Measurements from ENCODE around the gene THBS2.

THBS2 gene

DNA sequence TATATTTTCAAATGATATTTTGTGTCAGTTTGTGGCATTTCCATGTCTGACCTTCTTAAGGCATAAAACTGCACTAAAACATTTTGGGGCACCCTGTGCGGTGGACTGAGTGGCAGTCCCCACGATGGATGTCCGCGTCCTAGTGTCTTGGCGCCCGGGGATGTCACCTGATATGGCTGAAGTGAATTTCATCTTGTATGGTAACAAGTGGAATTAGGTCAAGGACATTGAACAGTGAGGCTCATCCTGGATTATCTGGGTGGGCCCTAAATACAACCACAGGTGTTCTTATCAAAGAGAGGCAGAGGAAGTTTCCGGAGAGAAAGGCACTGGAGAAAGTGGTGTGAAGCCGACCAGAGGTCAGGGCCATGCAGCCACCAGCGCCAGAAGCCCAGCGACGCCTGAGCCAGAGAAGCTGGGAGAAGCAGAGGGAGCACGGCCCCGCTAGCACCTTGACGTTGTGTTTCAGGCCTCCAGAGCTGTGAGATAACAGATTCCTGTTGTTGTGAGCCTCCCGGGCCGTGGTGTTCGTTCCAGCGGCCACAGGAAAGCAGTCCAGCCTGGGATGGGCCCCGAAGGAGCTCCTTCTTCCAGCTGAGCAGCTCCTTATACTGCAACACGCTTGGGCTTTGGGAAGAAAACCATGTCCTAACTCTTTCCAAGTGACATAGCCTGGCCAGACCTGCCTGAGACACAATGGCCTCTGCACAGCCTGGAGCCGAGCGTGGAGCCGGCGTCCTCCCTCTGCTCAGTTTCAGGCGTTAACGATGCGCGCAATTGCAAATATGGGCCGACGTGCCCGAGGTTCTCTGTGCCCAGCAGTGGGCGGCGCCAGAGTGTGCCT is 22.5 kb downstream of the THBS2 start:
- no peak for DNase-seq (ENCODE audit: low read depth)

DNA sequence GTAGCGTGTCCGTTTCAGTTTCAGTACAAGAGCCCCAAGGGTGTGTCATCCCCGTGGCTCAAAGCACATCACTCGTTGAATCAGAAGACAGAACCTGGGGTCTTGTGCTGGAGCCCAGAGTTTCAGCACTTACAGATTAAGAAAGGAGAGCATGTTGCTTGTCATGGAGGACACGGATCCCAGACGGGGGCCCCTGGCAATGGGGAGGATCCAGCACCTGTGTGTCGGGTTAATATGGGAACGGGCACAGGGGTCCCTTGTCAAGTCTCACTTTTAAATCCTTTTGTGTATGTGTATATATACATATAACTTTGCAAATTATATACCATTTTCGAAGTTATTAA is 23.4 kb downstream of the THBS2 start:
- no peak for DNase-seq (ENCODE audit: low read depth)

DNA sequence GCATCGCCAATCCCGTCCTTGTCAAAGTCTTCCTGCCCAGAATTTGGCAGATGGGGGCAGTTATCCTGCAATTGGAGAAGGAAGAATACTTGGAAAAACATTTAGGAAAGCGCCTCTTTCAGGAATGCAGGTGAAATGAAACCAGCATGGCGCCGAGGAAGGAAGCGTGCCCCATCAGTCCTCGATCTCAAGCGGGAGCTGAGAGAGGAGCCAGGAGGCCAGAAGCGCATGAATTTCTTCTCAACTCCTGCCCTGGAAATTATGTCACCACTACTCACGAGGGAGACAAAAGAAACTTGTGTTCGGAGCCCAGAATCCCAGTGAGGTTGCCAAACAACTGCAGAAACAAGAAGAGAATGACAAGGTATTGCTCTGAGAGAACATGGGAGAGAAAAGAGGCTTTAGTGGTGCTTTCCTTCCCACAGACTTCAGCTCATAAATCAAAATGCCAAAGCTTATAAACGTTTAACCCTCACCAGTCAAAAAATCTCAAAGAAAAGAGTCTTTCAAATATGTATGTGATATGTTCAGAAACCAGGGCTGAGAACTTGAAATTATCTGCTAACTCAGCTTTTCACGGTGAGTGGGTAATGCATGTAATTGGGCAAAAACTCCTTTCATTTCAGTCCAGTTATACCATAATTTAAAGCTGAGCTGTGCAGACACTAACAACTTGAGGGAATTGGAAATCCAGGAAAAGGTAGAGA is 23.9 kb downstream of the THBS2 start:
- no peak for DNase-seq (ENCODE audit: low read depth)

DNA sequence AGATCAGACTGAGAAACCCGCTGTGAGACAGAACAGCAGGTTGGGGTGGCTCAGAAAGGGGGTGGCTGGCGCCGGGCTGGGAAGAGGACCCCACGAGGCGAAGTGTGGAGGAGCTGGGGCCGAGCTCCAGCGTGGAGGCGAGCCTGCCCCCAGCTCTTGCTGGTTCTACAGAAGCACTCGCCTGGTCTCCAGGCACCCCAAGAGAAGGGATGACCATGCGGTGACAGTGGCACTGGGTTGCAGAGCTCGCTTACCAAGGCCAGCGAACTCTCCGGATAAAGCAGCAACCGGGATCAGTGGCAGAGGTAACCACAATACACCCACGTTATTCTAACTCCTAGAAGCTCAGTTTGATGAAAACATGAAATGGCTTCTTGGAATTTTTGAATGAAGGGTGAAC is 26.5 kb downstream of the THBS2 start:
- DNase-seq (ENCODE audit: low read depth), result no peak

DNA sequence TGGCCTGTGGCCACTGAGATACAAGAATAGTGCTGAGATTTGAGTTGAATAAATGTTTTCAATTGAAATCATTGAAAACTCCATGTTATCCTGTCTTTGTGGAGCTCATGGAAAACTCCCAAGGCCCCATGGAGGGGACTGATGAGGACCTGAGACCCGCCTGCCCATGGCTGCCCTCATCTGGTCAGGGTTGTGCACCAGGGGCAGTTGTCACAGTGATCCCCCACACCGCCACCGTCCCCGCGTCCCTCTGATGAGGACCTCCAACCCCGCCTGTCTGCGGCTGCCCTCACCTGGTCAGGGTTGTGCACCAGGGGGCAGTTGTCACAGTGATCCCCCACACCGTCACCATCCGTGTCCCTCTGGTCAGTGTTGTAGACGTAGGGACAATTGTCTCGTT is 27.8 kb downstream of the THBS2 start:
- no peak for DNase-seq (ENCODE audit: low read depth)

DNA sequence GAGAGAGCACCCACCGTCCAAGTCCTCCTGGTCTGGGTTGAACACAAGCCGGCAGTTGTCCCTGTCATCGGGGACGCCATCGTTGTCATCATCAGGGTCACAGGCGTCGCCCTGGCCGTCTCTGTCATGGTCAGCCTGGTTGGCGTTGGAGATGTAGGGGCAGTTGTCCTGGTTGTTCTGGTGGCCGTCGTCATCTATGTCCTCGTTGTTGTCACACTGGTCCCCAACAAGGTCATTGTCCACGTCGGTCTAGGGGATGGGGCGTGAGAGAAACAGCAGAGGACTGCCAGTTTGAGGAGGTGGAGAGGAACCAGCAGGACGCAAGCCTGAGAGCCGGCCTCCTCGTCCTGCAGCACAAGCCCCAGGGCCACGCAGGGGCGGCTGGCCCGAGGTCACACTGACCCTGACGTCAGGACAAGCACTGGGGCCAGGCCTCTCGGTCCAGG is 28.5 kb downstream of the THBS2 start:
- DNase-seq (ENCODE audit: low read depth), result no peak

DNA sequence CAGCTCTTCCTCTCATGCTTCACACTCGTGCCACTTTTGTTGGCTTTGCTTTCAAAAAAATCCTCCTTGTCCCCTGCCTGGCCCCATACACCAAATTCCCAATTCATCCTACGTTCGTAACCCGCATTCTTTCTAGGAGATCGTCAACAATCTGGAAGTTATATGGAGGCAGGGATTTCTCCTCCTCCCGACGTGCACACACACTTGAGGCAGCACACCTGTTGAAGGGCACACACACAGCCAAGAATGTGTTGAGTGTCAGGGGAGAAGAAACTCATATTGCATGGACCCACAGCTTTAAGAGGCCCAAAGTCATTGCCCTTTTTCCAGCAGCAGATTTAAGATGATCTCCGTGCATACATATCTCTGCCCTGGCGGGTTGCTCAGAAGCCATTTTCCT is 28.9 kb downstream of the THBS2 start:
- no peak for DNase-seq (ENCODE audit: low read depth)

DNA sequence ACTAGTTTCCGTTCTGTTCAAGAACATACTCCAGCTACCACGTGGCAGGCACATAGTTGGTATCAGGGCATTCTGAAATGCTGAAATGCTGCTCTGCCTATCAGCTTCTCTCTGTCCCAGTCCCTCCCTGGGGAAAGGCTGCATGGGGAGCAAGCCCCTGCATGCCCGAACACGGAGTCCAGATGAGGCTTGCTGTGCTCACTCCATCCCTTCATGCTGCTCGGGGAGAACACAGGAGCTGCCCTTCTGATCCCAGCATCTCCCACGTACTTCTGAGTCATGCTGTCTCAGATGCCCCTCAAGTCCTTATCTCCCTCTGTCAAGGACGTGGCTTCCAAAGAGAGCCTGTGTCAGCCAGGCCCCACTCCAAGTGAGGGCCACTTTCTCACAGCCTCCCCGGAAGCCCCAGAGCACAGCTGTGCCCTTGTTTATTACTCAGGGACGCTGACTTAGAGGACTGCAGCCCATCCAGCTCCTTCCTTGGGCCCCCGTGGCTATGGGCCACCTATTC is 29.4 kb downstream of the THBS2 start:
- DNase-seq (ENCODE audit: low read depth), result no peak

DNA sequence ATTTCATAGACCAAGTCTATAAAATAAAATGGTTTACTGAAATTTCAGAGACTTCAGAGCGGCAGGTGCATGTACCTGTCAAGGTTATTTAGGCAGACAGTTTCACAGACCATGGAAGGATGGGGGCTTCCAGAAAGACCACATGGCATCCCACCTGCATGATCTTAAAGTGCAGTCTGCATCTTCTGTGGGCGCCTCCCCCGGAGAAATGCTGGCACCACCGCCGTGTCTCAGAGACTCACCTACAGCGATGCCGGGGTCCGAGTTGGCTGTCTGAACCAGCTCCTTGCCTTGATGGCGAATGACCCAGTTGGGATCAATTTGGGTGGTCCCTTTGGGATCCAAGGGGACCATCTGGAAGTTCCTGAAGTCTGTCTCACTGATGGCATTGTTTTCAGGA is 30.6 kb downstream of the THBS2 start:
- no peak for DNase-seq (ENCODE audit: low read depth)

DNA sequence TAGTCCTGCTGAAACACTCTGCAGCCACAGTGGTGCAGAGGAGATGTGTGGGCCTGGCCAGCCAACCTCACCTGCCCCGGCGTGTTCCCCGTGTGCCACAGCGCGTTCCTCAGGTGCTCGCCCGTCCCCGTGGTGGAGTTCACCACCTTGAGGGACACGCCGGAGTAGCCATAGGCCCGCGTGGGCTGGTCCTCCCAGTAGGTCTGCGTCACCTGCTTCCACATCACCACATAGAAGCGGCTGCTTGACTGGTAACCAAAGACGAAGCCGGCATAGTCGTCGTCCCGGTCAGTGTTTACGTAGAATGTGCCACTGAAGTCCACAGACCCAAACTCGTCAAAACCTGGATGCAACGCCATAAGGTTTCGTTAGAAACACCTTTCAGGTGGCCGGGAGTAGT is 31.5 kb downstream of the THBS2 start:
- no peak for DNase-seq (ENCODE audit: low read depth)

DNA sequence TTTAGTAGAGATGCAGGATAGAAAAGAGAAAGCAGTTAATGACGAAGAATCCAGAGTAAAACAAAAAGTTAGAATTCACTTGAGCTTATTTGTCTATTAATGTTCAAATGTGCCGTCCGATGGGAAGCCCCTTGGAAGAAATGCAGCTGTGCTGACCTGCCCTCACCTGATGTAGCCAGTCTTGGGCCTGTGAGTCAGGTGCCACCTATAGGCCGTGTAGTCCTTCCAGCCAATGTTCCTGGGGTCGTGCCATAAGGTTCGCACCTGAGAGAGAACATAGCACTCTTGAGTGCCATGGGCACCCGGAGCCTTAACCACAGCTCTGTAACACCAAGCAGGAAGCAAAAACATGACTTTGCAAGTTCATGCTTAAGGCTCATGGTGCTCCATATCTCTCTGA is 32.4 kb downstream of the THBS2 start:
- DNase-seq (ENCODE audit: low read depth), result no peak

DNA sequence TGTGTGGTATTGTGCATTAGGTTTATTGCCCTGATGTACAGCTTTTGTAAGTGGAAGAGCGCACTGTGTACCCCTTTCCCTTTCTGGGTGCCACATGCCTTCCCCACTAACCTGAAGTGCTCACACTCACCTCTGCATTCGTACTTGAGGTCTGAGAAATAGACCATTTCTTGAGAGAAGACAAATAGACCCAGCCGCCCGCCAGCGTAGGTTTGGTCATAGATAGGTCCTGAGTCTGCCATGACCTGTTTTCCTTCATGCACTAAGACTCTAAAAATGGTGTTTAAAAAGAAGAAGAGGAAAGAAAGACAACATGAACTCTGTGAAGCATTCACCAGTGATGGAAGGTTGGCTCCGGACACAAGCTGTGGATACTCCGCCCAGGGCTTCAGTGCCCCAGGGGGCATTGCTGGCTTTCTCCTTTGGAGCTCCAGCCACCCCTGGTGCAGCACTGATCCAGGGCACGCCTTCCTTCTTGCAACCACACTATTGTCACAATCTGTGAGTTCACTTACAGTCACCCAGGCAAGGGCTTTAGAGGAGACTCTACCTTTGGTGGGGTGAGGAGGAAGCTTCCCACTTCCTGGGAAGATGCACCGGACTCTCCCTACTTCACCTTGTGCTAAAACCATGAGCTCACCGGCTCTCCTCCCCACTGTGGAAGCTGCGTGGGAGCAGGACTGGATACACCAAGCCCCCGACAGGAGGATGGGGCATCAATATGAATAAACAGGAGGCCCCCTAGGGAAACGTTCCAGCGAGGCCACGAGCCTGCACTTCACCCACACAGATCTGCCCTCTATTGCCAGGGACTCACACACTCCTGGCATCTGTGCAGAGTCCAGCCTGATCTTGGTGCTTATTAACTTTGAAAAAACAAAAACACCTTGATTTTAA is 33.3 kb downstream of the THBS2 start:
- no peak for DNase-seq (ENCODE audit: low read depth)

DNA sequence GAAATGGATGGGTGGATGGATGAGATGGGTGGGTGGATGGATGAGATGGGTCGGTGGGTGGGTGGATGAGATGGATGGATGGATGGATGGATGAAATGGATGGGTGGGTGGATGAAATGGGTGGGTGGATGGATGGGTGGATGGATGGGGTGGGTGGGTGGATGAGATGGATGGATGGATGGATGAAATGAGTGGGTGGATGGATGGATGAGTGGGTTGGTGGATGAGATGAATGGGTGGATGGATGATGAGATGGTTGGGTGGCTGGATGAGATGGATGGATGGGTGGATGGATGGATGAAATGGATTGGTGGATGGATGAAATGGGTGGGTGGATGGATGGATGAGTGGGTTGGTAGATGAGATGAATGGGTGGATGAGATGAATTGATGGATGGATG is 35.7 kb downstream of the THBS2 start:
- no peak for DNase-seq (ENCODE audit: low read depth)

DNA sequence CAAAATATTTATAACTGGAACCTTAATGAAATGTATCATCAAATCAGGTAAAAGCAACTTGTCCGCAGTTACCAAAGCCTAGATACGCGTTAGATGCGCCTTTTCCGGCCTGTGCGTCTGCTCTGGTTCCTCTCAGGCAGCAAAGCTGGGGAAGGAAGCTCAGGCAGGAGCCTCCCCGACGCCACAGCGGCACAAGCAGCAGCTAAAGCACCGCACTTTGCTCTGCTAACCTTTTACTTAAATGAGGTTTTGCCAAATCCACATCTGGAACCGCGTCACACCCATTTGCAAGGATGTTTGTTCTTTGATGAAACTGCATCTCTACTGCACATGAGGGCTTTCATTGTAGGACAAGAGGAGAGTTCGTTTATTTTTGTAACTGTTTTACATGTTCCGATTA is 36.8 kb downstream of the THBS2 start:
- DNase-seq (ENCODE audit: low read depth), result no peak

DNA sequence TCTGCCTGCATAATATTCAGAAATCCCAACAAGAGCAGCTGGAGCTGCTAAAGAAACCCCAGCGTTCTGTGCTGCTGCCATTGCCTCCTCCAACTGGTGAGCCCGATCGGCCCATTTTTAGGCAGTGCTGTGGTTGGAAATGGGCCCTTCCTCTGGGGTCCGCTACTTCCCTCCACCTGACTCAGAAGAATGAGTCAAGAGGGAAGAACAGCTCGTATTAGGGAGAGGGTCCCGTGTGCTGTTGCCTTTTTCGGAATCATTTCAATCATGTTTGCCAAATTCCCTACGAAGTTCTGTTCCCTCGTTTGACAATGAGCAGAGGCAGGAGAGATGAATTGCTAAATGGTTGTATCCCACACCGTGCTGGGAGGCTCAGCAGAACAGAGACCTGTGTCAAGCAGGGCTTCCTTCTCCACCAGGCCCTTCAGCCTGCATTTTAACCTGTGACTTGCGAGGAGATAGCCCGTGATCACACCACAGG is 38.4 kb downstream of the THBS2 start:
- no peak for DNase-seq (ENCODE audit: low read depth)

DNA sequence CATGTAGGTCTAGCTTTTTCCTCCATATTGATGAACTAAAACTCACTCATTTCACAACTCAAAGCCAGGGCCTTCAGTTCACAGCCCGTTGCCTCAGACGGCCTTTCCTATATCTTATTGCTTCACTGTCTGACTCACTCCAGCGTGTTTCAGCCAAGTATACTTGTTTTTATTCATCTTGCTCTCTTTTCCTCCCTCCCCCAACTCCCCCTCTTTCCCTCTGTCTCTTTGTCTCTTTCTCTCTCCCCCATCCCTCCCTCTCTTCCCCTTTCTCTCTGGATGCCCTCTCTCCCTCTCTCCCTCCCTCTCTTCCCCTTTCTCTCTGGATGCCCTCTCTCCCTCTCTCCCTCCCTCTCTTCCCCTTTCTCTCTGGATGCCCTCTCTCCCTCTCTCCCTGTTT is 38.9 kb downstream of the THBS2 start:
- peak; percentile 89 for DNase-seq (ENCODE audit: low read depth)

DNA sequence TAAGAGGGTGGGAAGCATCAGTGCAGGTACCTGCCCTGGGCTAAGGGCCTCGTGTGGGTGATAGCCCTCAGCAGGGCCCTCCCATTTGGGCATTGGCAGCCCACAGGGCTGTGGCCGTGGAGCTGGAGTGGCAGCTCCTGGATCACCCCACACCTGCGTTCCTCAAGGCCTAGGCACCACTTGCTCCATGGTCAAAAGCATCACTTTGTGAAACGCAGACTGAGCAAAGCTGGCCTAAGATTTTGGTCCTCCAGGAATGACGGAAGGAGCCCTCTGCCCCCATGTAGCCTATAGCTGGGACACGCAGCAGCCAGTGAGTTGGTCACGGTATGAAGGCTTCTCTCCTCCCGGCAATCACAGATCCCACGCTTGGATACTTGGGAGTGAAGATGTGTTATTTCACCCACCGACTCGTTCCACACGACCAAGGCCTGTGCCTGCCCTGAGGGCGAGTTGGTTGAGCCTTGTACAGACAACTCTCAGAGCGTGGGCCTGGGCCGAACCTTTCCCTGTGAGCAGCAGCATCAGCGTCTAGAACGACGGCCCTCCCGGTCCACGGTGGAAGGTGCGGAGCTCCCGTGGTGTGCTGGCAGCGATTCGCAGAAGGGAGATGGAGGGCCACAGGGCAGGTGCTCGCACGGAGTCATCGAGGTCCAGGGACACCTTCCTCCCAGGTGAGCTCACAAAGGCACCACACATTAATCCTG is 39.7 kb downstream of the THBS2 start:
- DNase-seq (ENCODE audit: low read depth), result no peak

DNA sequence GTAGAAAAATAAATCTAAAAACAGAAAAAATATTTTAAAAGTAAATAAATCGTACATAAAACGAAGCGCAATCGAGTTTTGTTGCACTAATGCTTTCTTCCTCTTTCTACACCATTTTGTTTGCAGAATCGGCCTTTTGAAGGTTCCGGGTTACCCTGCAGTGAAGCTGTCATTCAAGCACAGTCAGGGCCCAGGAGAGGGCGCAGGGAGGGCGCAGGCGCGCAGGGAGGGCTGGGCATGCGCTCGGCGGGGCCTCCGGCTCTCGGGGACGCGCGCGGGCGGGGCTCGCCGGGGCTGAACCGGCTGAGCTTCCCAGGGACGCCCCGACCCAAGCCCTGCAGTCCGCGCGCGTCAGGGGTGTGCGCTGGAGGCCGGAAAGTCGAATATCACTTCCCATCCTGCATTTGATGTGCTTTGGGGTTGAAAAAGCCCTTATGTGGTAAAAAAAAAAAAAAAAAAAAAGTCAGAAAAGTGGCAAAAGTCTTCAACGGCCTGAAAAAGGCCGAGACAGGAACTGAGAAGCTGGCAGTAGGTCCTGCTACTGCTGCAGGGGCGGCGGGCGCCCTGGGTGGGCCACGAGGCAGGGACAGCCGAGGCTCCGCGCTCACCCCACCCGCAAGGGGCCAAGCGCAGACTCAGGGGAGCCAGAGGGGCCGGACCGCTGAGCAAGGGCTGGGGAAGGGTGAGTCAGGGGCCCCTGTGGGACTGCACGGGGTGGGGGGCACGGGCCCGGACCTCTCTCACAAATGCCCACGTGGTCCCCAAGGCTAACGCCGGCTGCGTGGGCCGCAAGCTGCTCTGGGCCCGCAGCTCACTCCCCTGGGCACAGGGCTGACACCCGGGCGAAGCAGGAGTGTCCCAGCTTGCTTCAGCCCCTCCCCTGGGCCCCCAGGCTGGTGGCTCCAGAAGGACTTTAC is 40.5 kb downstream of the THBS2 start:
- DNase-seq (ENCODE audit: low read depth), result no peak

DNA sequence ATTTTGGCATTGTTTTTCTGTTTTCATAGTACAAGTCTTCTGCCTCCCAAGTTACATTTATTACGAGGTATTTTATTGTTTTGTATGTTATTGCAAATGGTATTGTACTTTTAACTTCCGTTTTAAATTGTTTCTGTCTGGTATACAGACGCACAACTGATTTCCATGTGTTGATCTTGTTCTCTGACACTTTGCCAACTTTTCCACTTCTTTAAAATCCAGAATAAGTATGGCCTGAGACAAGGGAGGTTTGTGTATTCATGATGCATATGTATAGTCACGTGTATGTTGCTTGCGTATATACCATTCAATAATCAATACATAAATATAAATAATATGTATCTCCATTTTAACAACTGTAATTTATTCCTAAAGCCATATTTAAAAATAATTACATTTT is 41.2 kb downstream of the THBS2 start:
- no peak for DNase-seq (ENCODE audit: low read depth)

DNA sequence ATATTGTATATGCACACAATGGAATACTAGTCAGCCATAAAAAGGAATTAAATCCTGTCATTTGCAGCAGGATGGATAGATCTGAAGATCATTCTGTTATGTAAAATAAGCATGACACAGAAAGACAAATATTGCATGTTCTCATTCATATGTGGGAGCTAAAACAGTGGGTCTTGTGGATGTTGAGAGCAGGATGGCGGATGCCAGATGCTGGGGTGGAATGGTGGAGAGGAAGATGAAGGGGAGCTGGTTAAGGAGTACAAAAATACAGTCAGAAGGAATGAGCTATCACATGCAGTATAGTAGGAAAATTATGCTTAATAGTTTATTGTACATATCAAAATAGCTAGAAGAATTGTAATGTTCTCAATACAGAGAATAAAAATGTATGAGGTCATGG is 41.8 kb downstream of the THBS2 start:
- DNase-seq (ENCODE audit: low read depth), result no peak

DNA sequence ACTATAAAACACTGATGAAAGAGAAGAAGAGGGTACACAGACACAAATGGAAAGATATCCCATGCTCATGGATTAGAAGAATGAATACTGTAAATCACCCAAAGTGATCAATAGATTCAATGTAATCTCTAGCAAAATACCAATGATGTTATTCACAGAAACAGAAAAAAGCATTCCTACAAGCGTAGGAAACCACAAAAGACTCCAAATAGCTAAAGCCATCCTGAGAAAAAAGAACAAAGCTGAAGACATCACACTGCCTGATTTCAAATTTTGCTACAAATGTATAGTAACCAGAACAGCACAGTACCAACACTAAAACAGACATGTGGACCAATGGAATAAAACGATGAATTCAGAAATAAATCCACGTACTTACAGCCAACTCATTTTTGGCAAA is 43.0 kb downstream of the THBS2 start:
- DNase-seq (ENCODE audit: low read depth), result no peak

Data from GM04503 (cell line).